Measurements from ENCODE around the gene IL7R.

Gene IL7R

DNA sequence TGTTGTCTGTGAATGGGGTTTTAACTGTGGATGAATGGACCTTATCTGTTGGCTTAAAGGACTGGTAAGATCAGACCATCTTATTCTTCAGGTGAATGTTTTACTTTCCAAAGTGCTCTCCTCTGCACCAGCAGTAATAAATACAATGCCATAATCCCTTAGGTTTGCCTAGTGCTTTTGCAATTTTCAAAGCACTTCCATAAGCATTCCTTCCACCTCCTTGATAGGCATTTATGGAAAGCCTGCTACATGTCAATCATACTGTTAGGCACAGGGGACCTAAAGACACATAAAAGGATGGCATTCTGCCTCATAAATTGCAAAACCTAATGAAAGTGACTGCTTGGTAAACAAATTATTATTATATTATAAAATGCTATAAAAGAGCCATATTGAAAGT is 21.4 kb downstream of the IL7R start:
- no peak for DNase-seq (ENCODE audit: low read depth)
- H3K4me3 ChIP-seq (ENCODE audit: control insufficient read depth, low read depth, low read length): no peak overlapping the region
- TF ChIP-seq, protein P1, sequence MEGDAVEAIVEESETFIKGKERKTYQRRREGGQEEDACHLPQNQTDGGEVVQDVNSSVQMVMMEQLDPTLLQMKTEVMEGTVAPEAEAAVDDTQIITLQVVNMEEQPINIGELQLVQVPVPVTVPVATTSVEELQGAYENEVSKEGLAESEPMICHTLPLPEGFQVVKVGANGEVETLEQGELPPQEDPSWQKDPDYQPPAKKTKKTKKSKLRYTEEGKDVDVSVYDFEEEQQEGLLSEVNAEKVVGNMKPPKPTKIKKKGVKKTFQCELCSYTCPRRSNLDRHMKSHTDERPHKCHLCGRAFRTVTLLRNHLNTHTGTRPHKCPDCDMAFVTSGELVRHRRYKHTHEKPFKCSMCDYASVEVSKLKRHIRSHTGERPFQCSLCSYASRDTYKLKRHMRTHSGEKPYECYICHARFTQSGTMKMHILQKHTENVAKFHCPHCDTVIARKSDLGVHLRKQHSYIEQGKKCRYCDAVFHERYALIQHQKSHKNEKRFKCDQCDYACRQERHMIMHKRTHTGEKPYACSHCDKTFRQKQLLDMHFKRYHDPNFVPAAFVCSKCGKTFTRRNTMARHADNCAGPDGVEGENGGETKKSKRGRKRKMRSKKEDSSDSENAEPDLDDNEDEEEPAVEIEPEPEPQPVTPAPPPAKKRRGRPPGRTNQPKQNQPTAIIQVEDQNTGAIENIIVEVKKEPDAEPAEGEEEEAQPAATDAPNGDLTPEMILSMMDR (conservative IDR thresholded peaks at IDR 0.05; ENCODE audit: control insufficient read depth, insufficient read depth, low read depth, low read length): no peak

DNA sequence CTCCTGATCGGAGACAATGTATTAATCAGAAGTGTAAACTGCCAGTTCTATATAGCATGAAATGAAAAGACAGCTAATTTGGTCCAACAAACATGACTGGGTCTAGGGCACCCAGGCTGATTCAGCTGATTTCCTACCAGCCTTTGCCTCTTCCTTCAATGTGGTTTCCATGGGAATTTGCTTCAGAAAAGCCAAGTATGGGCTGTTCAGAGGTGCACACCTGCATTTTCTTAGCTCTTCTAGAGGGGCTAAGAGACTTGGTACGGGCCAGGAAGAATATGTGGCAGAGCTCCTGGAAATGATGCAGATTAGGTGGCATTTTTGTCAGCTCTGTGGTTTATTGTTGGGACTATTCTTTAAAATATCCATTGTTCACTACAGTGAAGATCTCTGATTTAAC is 22.4 kb downstream of the IL7R start:
- H3K4me3 ChIP-seq (ENCODE audit: control insufficient read depth, low read depth, low read length): no peak overlapping the region
- TF ChIP-seq, protein P1 (conservative IDR thresholded peaks at IDR 0.05; ENCODE audit: control insufficient read depth, insufficient read depth, low read depth, low read length): no peak
- DNase-seq (ENCODE audit: low read depth): no peak

DNA sequence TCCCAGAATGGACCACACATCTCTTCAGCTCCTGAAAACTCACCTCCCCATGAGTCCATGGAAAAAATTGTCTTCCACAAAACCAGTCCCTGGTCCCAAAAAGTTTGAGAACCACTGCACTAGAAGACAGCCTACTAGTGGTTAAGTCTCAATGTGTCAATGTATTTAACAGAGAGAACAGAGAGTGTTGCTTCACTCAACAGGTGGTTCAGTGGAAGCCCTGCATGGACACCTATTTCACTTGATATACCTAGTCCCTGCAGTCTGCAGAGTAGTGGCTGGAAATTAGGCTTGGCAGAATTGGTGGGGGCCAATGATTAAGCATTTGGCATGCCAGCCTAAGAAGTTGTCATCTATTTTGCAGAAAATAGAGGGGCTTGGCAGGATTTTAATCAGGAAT is 23.0 kb downstream of the IL7R start:
- DNase-seq (ENCODE audit: low read depth): no peak
- H3K4me3 ChIP-seq (ENCODE audit: control insufficient read depth, low read depth, low read length): no peak overlapping the region
- TF ChIP-seq, protein P1 (conservative IDR thresholded peaks at IDR 0.05; ENCODE audit: control insufficient read depth, insufficient read depth, low read depth, low read length): no peak

DNA sequence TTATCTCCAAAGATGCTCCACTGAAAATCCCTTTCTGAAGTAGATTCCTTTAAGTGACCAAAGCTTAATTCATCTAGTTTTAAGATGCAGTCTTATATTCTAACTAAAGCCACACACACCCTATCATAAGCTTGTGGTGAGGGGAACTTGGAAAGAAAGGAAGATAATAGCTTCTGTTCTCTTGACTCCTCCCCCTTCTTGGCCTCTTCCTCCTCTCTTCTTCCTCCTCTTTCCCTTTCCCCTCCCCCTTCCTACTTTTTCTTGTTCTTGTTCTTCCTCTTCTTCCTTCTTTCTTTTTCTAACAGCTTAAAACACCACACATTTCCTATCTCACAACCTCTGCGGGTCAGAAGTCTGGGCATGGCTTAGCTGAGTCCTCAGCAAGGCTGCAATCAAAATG is 23.5 kb downstream of the IL7R start:
- no peak overlapping the region for H3K4me3 ChIP-seq (ENCODE audit: control insufficient read depth, low read depth, low read length)
- no peak for DNase-seq (ENCODE audit: low read depth)
- TF ChIP-seq, protein P1 (conservative IDR thresholded peaks at IDR 0.05; ENCODE audit: control insufficient read depth, insufficient read depth, low read depth, low read length): no peak

DNA sequence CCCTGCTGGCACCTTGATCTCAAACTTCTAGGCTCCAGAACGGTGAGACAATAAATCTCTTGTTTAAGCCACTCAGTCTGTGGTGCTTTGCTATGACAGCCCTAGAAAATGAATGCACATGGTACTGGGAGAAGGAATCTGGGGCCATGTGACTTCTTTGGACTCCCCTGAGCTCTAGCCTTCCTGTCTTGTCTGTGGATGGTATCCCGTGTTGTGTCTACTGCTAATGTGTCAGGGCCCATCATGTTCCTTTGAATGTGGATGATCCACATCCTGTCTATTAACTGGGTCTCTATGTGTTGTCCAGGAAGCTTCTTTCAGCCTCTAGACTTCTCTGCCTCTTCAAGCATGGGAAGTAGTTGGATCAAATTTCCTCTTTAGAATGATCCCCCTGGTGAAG is 25.1 kb downstream of the IL7R start:
- DNase-seq (ENCODE audit: low read depth): no peak
- TF ChIP-seq, protein P1 (conservative IDR thresholded peaks at IDR 0.05; ENCODE audit: control insufficient read depth, insufficient read depth, low read depth, low read length): no peak
- no peak overlapping the region for H3K4me3 ChIP-seq (ENCODE audit: control insufficient read depth, low read depth, low read length)

DNA sequence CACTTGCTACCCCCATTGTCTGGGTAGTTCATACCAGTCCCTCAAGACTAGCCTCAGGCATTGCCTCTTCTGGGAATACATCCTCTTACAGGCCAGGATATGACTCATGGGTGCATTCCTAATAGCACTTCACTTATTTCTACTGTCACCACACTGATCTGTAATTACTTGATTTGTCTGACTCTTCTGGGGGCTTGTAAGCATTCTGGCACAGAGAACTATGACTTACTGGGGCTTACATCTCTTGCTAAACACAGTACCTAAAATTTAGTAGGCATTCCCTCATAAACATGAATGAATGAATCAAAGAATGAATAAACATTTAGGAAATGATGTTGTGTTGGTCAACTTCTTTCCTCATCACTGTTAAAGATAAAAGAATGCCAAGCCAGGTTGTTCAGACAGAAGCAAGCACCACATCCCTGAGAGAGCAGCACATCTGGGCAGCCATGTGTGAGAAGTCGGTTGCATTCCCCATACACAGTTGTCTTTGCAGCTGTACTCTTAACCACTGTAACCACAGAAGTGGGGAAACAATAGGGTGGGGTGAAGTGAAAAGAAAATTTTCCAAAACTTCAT is 27.6 kb downstream of the IL7R start:
- H3K4me3 ChIP-seq (ENCODE audit: control insufficient read depth, low read depth, low read length): no peak overlapping the region
- DNase-seq (ENCODE audit: low read depth): peak; percentile 90
- TF ChIP-seq, protein P1 (conservative IDR thresholded peaks at IDR 0.05; ENCODE audit: control insufficient read depth, insufficient read depth, low read depth, low read length): no peak

DNA sequence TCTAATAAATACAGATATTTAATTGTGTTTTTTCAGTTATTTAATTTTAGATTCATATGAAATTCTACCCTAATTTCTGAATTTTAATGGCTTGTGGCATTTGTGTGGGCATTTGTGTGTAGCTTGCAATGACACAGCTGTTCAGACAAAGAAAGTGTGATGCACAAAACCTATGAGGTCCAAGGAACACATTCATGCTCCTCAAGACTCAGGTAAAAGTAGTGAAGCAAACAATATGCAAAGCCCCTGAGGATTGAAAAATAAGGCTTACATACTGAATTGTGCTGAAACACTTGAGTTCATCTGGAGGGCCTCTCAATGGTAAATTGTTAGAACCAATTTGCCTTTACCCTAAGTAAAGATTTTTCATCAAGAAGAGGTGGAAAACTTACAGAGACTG is 28.1 kb downstream of the IL7R start:
- TF ChIP-seq, protein P1 (conservative IDR thresholded peaks at IDR 0.05; ENCODE audit: control insufficient read depth, insufficient read depth, low read depth, low read length): no peak

More for the DNA sequence above, 28.1 kb downstream of the IL7R start:
- H3K4me3 ChIP-seq (ENCODE audit: control insufficient read depth, low read depth, low read length): no peak overlapping the region
- DNase-seq (ENCODE audit: low read depth): no peak
